ENCODE results near the gene CACFD1. TPM values are rescaled to one million over a fixed set of nuclear protein-coding genes. Genes with fewer than 3 reads are reported as not detected.

CACFD1 gene
- total RNA-seq (10 to 100 TPM in 7 of 9 donors, 1 to 10 TPM in 2; 8.0 to 15.3 (median 11.6) TPM), polyA plus RNA-seq (10 to 100 TPM; 10.9 to 21.9 TPM)
- long read RNA-seq, donor 1, transcript CACFD1-202 (5 exons, 2,794 nt), result major isoform, 13 of 42 reads
- long read RNA-seq, donor 1, transcript CACFD1-201 (4 exons, 2,688 nt), result minor isoform, 8 of 42 reads
- long read RNA-seq, donor 1, partial matches to known transcripts, result 8 of 42 reads
- long read RNA-seq, donor 1, other reads (novel, unspliced or antisense), result 13 of 42 reads
- long read RNA-seq, donor 2, transcript CACFD1-202 (5 exons, 2,794 nt), result major isoform, 53 of 123 reads
- long read RNA-seq, donor 2, transcript CACFD1-201 (4 exons, 2,688 nt), result minor isoform, 18 of 123 reads
- long read RNA-seq, donor 2, partial matches to known transcripts, result 32 of 123 reads
- long read RNA-seq, donor 2, other reads (novel, unspliced or antisense), result 19 of 123 reads
- long read RNA-seq, donor 3, transcript CACFD1-202 (5 exons, 2,794 nt), result major isoform, 18 of 44 reads
- long read RNA-seq, donor 3, partial matches to known transcripts, result 11 of 44 reads
- long read RNA-seq, donor 3, other reads (novel, unspliced or antisense), result 11 of 44 reads

DNA sequence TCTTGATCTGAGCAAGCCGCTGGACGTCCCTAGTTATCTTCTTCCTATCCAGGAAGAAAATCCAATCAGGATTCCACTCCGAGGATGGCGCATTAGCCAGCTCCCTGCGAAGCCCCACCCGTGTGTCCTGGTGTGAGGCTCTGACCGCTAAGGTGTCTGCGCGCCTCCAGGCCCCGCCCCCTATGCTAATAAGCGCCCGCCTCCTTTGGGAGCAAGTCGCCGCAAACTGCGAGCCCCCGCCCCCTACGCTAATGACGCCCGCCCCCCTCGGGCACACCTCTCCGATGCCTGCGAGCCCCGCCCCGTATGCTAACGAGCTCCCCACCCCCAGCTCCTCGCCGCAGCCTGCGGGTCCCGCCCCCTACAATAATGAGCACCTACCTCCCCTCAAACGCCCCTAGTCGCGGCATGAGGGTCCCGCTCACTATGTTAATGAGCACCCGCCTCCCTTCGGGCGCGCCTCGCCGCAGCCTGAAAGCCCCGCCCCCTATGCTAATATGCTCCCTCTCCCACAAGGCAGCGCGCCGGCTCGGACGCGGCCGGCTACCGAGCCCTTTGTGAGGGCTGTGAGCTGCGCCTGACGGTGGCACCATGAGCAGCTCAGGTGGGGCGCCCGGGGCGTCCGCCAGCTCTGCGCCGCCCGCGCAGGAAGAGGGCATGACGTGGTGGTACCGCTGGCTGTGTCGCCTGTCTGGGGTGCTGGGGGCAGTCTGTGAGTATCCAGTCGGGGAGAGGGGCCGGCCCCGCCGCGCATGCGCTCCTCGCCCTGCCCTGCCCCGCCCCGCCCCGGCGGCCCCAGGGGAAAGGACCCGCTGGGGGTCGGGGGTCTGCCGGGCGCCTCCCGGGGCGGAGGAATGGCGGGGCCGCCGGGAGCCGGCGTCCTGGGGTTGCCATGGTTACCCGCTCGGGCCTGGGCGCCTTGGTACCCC, at the start of gene CACFD1:
CACFD1 (plus strand) TSS at position 503 of the 929 bp plus-strand sequence; CDS start at position 592, 89 bp downstream.
- intact Hi-C loops (cut with DNase I), result loop anchor here in 4 of 10 donors (2.0 to 10.0 kb wide), 4 partner anchors 19 to 83 kb away; partner anchors contain the start of genes REXO4 (in 2 of the 4), SLC2A6 (in 2 of the 4), STKLD1 (in 1 of the 4) and SURF4 (in 1 of the 4)
- 0 to 2% (median 1%) methylated on average over 30 to 86 of the region's 86 CpGs for WGBS, 4 donors

DNA sequence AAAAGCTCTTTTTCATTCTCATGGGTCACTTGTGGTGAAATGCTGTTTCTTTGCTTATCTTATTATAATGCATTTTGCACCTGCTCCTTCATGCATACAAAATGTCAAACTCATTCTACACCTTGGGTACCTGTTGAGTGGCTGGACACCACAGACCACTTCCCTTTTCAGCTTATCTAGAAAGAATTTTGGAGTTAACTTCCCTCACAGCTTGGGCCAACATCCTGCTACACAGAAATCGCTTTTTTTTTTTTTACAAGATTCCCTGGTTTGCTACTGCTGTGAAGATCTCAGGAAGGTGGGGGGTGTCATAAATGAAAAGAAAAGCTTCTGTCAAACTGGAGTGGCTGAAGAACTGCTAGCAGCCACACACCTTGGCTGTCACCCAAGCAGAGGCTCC, 44.6 kb upstream of the CACFD1 start:
- TF ChIP-seq POLR2A (IDR thresholded peaks at IDR 0.05), result no peak
- no peak for ATAC-seq
- peaks cover 0 to 60% (median 51%) of the 10 kb centered on the region in 9 donors for H3K36me3 ChIP-seq
- H3K27me3 ChIP-seq, result no peaks in the 10 kb centered on the region
- H3K9me3 ChIP-seq, result no peaks in the 10 kb centered on the region
- WGBS, 4 donors, result 58 to 74% (median 66%) methylated on average over 1 of the region's 1 CpG
- no peak overlapping the region for H3K27ac ChIP-seq
- DNase-seq, result no peak
- no peak overlapping the region for H3K4me3 ChIP-seq
- H3K4me1 ChIP-seq, result peaks cover 6 to 31% (median 19%) of the 10 kb centered on the region in 12 donors
- intact Hi-C loops (cut with DNase I), result loop anchor here in 2 of 10 donors (5.0 to 10.0 kb wide), 2 partner anchors 38 to 50 kb away; partner anchors contain the start of genes STKLD1 (in 1 of the 2) and SURF4 (in 1 of the 2)

More for the DNA sequence above, at the start of gene CACFD1:
- ATAC-seq (peak; percentile 93 to 96 (median 94)), DNase-seq (peak; percentile 95 to 97 (median 97))
- Histone ChIP-seq H3K27me3 (no peaks in the 10 kb centered on the region), H3K27ac (peak within 1 kb of the TSS; percentile 81 to 98 (median 92)), H3K9me3 (no peaks in the 10 kb centered on the region), H3K36me3 (peaks cover 0 to 8% (median 0%) of the 10 kb centered on the region in 9 donors), H3K4me3 (peak within 1 kb of the TSS; percentile 56 to 97 (median 84)), H3K4me1 (peaks cover 0 to 21% (median 13%) of the 10 kb centered on the region in 12 donors)
- TF ChIP-seq POLR2A (IDR thresholded peaks at IDR 0.05), result peak in 1 of 2 donors; percentile 76
- TF ChIP-seq, protein P1, sequence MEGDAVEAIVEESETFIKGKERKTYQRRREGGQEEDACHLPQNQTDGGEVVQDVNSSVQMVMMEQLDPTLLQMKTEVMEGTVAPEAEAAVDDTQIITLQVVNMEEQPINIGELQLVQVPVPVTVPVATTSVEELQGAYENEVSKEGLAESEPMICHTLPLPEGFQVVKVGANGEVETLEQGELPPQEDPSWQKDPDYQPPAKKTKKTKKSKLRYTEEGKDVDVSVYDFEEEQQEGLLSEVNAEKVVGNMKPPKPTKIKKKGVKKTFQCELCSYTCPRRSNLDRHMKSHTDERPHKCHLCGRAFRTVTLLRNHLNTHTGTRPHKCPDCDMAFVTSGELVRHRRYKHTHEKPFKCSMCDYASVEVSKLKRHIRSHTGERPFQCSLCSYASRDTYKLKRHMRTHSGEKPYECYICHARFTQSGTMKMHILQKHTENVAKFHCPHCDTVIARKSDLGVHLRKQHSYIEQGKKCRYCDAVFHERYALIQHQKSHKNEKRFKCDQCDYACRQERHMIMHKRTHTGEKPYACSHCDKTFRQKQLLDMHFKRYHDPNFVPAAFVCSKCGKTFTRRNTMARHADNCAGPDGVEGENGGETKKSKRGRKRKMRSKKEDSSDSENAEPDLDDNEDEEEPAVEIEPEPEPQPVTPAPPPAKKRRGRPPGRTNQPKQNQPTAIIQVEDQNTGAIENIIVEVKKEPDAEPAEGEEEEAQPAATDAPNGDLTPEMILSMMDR (IDR thresholded peaks at IDR 0.05), result no peak

DNA sequence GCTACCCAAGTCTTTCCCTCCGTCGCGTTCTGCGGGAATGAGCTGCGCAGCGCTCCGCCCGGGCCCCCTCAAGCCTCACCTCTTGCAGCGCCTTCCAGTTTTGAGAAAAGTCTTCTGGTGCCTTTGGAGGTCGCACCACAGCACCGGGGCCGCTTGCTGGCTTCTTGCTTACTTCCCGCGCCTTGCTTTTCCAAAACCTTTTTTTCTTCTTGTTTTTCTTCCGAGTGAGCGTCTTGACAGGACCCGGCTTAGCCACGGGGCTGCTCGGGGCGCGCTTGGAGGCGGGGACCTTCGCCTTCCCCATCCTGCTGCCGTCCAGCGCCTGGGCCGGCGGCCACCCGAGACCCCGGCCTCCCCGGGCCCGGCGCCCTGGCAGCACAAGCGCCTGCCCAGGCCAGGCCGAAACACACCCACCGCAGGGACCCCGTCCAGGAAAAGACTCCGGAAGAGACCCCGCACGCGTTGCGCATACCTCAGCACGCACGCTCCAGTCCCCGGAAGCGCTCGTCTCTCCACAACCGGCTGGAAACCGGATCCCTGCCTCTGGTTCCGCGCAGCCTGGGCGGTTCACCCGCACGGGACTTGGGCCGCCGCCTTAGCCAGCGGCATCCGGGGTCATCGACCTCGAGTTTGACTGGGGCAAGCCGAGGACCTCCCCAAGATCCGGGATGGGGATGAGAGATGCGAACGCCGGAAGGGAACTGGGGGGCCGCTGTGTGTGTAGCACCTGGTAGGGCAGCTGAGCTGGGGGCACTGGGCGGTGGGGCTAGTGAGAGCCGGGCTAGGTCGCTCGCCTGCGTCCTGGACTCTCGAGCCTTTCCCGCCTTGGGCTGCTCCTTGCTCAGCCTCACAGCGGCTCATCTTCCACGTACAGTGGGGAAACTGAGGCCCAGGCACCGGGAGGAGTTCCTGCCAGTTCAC, 42.0 kb upstream of the CACFD1 start, which contains the start of gene REXO4:
REXO4 (minus strand) TSS at position 470 of the 921 bp plus-strand sequence; CDS start at position 304, 166 bp downstream.
- Histone ChIP-seq H3K27ac (peak within 1 kb of the TSS; percentile 29 to 92 (median 84)), H3K4me3 (peak within 1 kb of the TSS; percentile 68 to 97 (median 84)), H3K27me3 (no peaks in the 10 kb centered on the region), H3K4me1 (peaks cover 6 to 31% (median 19%) of the 10 kb centered on the region in 12 donors), H3K36me3 (peaks cover 0 to 34% (median 26%) of the 10 kb centered on the region in 9 donors), H3K9me3 (no peaks in the 10 kb centered on the region)
- intact Hi-C loops (cut with DNase I), result loop anchor here in 3 of 10 donors (2.0 to 10.0 kb wide), 3 partner anchors 40 to 47 kb away; partner anchors contain the start of genes STKLD1 (in 1 of the 3) and SURF4 (in 1 of the 3)
- TF ChIP-seq POLR2A (IDR thresholded peaks at IDR 0.05), result peak in 1 of 2 donors; percentile 52
- TF ChIP-seq, protein P1 (IDR thresholded peaks at IDR 0.05), result peak in 1 of 12 donors; percentile 10
- ATAC-seq (peak; percentile 88 to 98 (median 96)), DNase-seq (peak; percentile 83 to 90 (median 86))
- 0 to 1% (median 1%) methylated on average over 69 to 75 of the region's 75 CpGs for WGBS, 4 donors

Data from heart left ventricle (tissue), 16 donors.